Esophagus squamous epithelium (tissue), 4 donors: ENCODE measurements around the gene LENG8.

Source experiments
- POLR2A ChIP-seq, 4 donors: fragments of 450-650 bp; IDR thresholded peaks; one replicate each; pipeline ENCODE4 v1.6.1; 2017; ENCODE audit warnings: antibody characterized with exemption in 4 of 4, mild to moderate bottlenecking in 4 of 4, moderate library complexity in 3 of 4
- TF ChIP-seq, protein P1 (sequence below), 6 experiments: fragments of 450-650 bp in 4 of 6; fragments of 200-600 bp in 2 of 6; sonication (generic) in 2 of 6; IDR thresholded peaks; one replicate each; pipeline ENCODE4 v1.5.1; 2016 to 2019; ENCODE audit warnings: antibody characterized with exemption in 6 of 6, mild to moderate bottlenecking in 4 of 6, moderate library complexity in 4 of 6

- TF ChIP-seq, protein P1, sequence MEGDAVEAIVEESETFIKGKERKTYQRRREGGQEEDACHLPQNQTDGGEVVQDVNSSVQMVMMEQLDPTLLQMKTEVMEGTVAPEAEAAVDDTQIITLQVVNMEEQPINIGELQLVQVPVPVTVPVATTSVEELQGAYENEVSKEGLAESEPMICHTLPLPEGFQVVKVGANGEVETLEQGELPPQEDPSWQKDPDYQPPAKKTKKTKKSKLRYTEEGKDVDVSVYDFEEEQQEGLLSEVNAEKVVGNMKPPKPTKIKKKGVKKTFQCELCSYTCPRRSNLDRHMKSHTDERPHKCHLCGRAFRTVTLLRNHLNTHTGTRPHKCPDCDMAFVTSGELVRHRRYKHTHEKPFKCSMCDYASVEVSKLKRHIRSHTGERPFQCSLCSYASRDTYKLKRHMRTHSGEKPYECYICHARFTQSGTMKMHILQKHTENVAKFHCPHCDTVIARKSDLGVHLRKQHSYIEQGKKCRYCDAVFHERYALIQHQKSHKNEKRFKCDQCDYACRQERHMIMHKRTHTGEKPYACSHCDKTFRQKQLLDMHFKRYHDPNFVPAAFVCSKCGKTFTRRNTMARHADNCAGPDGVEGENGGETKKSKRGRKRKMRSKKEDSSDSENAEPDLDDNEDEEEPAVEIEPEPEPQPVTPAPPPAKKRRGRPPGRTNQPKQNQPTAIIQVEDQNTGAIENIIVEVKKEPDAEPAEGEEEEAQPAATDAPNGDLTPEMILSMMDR (IDR thresholded peaks at IDR 0.05) = no peak
- no peak for TF ChIP-seq POLR2A (IDR thresholded peaks at IDR 0.05)
These were observed 11.4 kb downstream of the LENG8 start for GRCh38 chr19:54460230-54461005.
